ENCODE results near the gene SH3BGRL2.

Gene SH3BGRL2

GRCh38 chr6:79686707-79687309 is 55.7 kb downstream of the SH3BGRL2 start:
- no peak for DNase-seq (ENCODE audit: low read depth in 2 of 2)
- no peak for TF ChIP-seq CTCF (IDR thresholded peaks at IDR 0.05; ENCODE audit: low read depth, low read length)
- H3K4me3 ChIP-seq (replicated peaks in 1 of 2; ENCODE audit: low read depth in 2 of 2, low read length in 2 of 2) = no peak overlapping the region

GRCh38 chr6:79687759-79688158 is 56.6 kb downstream of the SH3BGRL2 start:
- no peak for DNase-seq (ENCODE audit: low read depth in 2 of 2)
- TF ChIP-seq CTCF (IDR thresholded peaks at IDR 0.05; ENCODE audit: low read depth, low read length) = no peak
- no peak overlapping the region for H3K4me3 ChIP-seq (replicated peaks in 1 of 2; ENCODE audit: low read depth in 2 of 2, low read length in 2 of 2)

- no peak overlapping the region for H3K4me3 ChIP-seq (replicated peaks in 1 of 2; ENCODE audit: low read depth in 2 of 2, low read length in 2 of 2)
- peak in 1 of 2 donors; percentile 12 for DNase-seq (ENCODE audit: low read depth in 2 of 2)
- TF ChIP-seq CTCF (IDR thresholded peaks at IDR 0.05; ENCODE audit: low read depth, low read length) = no peak
Measured at GRCh38 chr6:79694156-79694555, 63.0 kb downstream of the SH3BGRL2 start.

GRCh38 chr6:79694623-79695343 is 63.7 kb downstream of the SH3BGRL2 start:
- no peak for DNase-seq (ENCODE audit: low read depth in 2 of 2)
- H3K4me3 ChIP-seq (replicated peaks in 1 of 2; ENCODE audit: low read depth in 2 of 2, low read length in 2 of 2) = no peak overlapping the region
- TF ChIP-seq CTCF (IDR thresholded peaks at IDR 0.05; ENCODE audit: low read depth, low read length) = peak; percentile 32

GRCh38 chr6:79697430-79697829 is 66.3 kb downstream of the SH3BGRL2 start:
- H3K4me3 ChIP-seq (replicated peaks in 1 of 2; ENCODE audit: low read depth in 2 of 2, low read length in 2 of 2) = no peak overlapping the region
- TF ChIP-seq CTCF (IDR thresholded peaks at IDR 0.05; ENCODE audit: low read depth, low read length) = no peak
- DNase-seq (ENCODE audit: low read depth in 2 of 2) = no peak

- no peak overlapping the region for H3K4me3 ChIP-seq (replicated peaks in 1 of 2; ENCODE audit: low read depth in 2 of 2, low read length in 2 of 2)
- no peak for DNase-seq (ENCODE audit: low read depth in 2 of 2)
- no peak for TF ChIP-seq CTCF (IDR thresholded peaks at IDR 0.05; ENCODE audit: low read depth, low read length)
Measured at GRCh38 chr6:79699606-79700005, 68.5 kb downstream of the SH3BGRL2 start.
